ENCODE results near the gene COPA. TPM values are rescaled to one million over a fixed set of nuclear protein-coding genes. Genes with fewer than 3 reads are reported as not detected.
A peak's percentile ranks its signal among the peaks of the same experiment; 100 is the strongest.

COPA gene
- total and polyA plus RNA-seq, 11 donors = 46.9 to 129 (median 100) TPM

DNA sequence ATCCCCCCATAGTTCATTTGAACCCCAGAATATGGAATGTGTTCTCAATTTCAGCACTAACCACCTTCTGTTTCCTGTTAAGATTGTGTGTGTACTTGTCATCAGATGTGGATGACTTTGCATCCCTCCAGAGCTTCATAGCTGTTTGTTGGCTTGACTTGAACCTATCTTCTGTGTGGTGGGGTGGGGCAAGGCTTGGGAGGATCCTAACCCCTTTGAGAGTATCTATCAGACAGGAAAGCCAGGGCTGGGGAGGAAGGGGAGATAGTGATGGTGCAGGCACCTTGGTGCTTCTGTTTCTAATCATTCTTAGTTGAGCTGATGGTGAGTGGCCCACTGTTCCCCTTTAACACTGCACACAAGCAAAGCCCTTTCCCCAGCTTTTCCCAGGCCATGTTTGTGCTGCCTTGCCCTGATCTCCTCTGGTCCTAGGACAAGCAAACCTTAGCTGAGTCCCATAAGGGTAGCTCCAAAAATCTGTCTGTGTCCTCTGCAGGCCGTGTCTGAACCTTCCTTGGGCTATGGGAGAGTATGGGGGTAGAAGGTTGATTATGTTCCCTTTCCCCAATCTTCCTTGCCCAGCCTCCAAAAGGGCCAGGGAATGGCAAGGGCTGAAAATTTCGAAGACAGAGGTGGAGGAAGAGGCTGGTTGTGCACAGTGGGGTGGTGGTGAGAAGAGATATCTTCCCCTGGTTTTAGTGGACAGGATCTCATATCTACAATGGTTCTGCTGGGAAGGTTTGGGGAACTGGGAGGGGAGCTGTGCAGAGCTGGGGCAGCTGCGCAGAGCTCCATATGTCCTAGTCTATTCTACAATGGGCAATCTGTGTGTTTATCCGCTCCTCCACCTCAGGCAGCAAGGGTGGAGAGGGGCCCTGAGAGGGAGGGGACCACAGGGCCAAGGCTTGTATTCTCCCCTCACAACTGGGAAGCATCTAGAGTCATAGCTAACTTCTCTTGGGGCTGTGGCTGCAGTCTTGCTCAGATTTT, 25.2 kb upstream of the COPA start:
- no peak for DNase-seq
- Histone ChIP-seq H3K4me1 (no peaks in the 10 kb centered on the region), H3K9me3 (no peaks in the 10 kb centered on the region), H3K36me3 (no peaks in the 10 kb centered on the region), H3K4me3 (no peak overlapping the region), H3K27me3 (peaks cover 0 to 13% (median 3%) of the 10 kb centered on the region in 9 donors), H3K27ac (no peak overlapping the region)
- TF ChIP-seq, protein P1, sequence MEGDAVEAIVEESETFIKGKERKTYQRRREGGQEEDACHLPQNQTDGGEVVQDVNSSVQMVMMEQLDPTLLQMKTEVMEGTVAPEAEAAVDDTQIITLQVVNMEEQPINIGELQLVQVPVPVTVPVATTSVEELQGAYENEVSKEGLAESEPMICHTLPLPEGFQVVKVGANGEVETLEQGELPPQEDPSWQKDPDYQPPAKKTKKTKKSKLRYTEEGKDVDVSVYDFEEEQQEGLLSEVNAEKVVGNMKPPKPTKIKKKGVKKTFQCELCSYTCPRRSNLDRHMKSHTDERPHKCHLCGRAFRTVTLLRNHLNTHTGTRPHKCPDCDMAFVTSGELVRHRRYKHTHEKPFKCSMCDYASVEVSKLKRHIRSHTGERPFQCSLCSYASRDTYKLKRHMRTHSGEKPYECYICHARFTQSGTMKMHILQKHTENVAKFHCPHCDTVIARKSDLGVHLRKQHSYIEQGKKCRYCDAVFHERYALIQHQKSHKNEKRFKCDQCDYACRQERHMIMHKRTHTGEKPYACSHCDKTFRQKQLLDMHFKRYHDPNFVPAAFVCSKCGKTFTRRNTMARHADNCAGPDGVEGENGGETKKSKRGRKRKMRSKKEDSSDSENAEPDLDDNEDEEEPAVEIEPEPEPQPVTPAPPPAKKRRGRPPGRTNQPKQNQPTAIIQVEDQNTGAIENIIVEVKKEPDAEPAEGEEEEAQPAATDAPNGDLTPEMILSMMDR (IDR thresholded peaks at IDR 0.05) = no peak
- TF ChIP-seq POLR2A (IDR thresholded peaks at IDR 0.05) = no peak
- 61 to 81% (median 76%) methylated on average over 4 of the region's 4 CpGs for WGBS, 4 donors
- ATAC-seq = no peak
- intact Hi-C loops (cut with DNase I) = no loop called here

DNA sequence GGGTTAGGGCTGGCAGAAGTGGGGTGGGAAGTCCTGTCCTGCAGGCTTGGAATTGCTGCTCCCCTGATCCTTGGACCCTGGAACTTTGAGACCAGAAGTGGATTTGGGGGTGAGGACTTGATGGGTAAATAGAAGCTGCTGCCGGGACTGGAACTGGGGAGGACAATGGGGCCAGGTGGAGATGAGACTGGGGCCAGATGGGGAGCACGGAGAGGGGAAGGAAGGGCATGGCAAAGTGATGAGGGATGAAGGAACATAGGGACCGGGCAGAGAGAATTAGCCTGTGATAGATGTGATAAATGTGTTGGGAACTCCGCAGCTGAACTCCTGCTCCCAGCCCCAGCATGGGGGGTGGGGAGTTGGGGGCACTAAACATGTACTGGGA, 24.5 kb upstream of the COPA start:
- Histone ChIP-seq H3K27me3 (peaks cover 0 to 13% (median 3%) of the 10 kb centered on the region in 9 donors), H3K4me1 (no peaks in the 10 kb centered on the region), H3K27ac (no peak overlapping the region), H3K4me3 (no peak overlapping the region), H3K36me3 (no peaks in the 10 kb centered on the region), H3K9me3 (no peaks in the 10 kb centered on the region)
- DNase-seq = no peak
- no peak for ATAC-seq
- intact Hi-C loops (cut with DNase I) = no loop called here
- no peak for TF ChIP-seq POLR2A (IDR thresholded peaks at IDR 0.05)
- TF ChIP-seq, protein P1 (IDR thresholded peaks at IDR 0.05) = no peak
- 42 to 49% (median 44%) methylated on average over 4 of the region's 4 CpGs for WGBS, 4 donors

DNA sequence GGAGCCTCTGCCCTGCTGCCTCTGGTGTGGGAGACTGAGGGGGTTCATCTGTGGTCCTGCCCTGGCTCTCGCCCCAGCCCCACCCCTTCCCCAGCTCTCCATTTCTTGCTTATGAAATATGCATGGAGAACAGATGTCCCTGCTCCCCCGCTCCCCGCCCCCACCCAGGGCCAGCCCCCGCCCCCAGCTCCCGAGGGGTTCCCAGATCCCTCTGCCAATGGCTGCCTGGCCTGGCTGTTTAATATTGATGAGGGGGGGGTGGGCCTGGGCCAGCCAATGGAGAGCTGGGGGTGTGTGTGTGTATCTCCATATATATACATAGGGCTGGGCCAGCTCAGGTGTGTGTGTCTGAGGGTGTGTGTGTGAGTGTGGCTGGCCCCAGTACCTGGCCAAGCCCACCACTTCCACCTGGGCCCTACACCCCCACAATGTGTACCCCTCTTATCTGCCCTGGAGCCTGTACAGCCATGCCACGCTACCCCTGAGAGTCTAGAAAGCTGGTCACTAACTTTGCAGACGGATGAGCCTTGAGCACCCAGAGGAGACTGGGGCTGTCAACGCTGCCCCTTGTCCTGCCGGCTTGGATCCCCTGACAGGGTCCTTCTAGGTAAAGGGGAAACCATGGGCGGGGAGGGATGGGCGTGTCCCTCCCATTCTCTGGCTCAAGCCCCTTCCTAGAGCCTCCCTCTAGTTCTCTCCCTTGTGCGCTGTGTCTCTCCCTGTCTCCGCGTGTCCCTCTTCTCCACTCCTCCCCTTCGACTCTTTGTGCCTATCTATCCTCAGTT, 23.9 kb upstream of the COPA start, which contains the start of gene NHLH1:
Gene NHLH1 (plus strand): TSS at position 341 of the 785 bp plus-strand sequence. CDS start 3,661 bp downstream, outside the sequence.
- no peak within 1 kb of the TSS for H3K27ac ChIP-seq
- DNase-seq = no peak
- no peaks in the 10 kb centered on the region for H3K9me3 ChIP-seq
- 56 to 73% (median 58%) methylated on average over 12 to 15 of the region's 15 CpGs for WGBS, 4 donors
- no peak for TF ChIP-seq POLR2A (IDR thresholded peaks at IDR 0.05)
- TF ChIP-seq, protein P1 (IDR thresholded peaks at IDR 0.05) = no peak
- intact Hi-C loops (cut with DNase I) = no loop called here
- H3K4me3 ChIP-seq = no peak within 1 kb of the TSS
- peaks cover 0 to 13% (median 3%) of the 10 kb centered on the region in 9 donors for H3K27me3 ChIP-seq
- H3K4me1 ChIP-seq = no peaks in the 10 kb centered on the region
- H3K36me3 ChIP-seq = no peaks in the 10 kb centered on the region
- peak in 1 of 4 donors; percentile 21 for ATAC-seq

DNA sequence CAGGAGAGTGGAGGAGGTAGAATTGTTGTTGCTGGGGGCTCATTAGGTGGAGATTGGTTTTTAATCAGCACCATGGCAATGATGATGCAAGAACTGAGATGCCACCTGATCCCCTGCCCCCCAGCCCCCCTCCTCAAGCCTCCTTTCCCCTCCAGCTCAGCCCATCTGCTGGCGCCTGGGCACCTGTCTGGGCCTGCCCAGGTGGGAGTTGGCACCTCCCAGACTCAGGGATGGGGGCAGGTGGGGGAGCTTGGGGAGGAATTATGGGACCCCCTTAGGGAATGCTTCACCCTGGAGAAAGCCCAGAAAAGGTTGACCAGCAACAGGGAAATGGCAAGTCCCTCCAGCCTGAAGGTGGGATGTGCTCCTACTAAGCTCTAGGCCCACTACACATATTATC, 22.3 kb upstream of the COPA start:
- Histone ChIP-seq H3K36me3 (peaks cover 0 to 14% (median 0%) of the 10 kb centered on the region in 9 donors), H3K4me3 (no peak overlapping the region), H3K9me3 (no peaks in the 10 kb centered on the region), H3K27me3 (peaks cover 0 to 6% (median 0%) of the 10 kb centered on the region in 9 donors), H3K27ac (no peak overlapping the region), H3K4me1 (no peaks in the 10 kb centered on the region)
- no peak for DNase-seq
- 91 to 100% (median 100%) methylated on average over 1 of the region's 1 CpG for WGBS, 4 donors
- intact Hi-C loops (cut with DNase I) = no loop called here
- no peak for ATAC-seq
- TF ChIP-seq, protein P1 (IDR thresholded peaks at IDR 0.05) = no peak
- TF ChIP-seq POLR2A (IDR thresholded peaks at IDR 0.05) = no peak
